LNCaP clone FGC (cell line): ENCODE data around the gene NOX5.

Experiments
- DNase-seq: peaks from one replicate; pipeline ENCODE4 v3.0.0-alpha.2; 2011; ENCODE audit warnings: low read depth
- H3K4me3 ChIP-seq: 2 replicates; pipeline ENCODE4 v1.5.1; 2011; ENCODE audit warnings: mild to moderate bottlenecking, low read depth, low read length, control low read depth
- CTCF ChIP-seq: IDR thresholded peaks from 2 replicates; pipeline ENCODE4 v1.5.1; 2012; ENCODE audit warnings: mild to moderate bottlenecking; ENCODE audit not compliant: control insufficient read depth, insufficient read depth; ENCODE audit errors: extremely low read depth

NOX5 gene

DNA sequence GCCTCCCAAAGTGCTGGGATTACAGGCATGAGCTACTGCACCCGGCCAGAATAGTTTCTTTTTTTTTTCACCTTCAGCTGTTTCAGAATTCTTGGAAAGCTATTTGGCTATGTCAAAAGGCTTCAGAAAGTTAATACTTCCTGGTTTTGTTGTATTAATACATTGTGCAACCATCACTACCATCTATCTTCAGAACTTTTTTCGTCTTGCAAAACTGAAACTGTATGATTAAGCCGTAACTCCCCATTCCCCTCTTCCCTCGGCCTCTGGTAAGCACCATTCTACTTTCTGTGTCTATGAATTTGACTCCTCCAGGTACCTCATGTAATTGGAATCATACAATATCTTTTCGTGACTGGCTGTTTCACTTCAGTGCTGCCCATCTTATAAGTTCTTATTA lies 5.2 kb upstream of the NOX5 start:
- TF ChIP-seq CTCF = no peak
- H3K4me3 ChIP-seq = no peak overlapping the region
- no peak for DNase-seq

- TF ChIP-seq CTCF = no peak
- no peak overlapping the region for H3K4me3 ChIP-seq
- no peak for DNase-seq
Observed at GRCh38 chr15:69011641-69012040, 2.9 kb upstream of the NOX5 start.

DNA sequence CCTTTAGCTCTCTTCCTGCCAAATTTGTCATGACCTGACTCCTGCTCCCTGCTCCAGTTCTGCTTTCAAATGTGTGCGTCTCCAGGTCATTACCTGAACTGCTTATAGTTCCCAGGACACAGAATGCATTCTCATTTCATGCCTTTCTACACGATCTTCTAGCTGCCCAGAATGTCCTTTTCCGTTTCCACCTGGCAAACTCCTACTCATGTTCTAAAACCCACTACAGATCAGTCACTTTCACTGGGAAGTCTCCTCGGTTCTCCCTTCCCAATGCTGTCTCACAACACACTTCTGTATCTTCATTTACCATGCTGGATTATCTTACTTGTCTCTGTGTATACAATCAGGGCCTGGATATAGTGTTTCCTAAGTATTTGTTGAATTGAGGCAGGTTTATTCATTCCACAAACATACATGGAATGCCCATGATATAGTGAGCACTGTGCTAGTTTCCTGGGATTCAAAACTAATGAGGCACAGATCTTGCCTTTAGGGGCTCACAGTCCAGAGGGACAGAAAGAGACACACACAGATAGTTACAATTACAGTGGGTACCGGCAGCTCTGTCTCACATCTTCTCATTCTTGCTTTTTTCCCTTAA lies 1.6 kb upstream of the NOX5 start:
- no peak for DNase-seq
- TF ChIP-seq CTCF = no peak
- no peak overlapping the region for H3K4me3 ChIP-seq

DNA sequence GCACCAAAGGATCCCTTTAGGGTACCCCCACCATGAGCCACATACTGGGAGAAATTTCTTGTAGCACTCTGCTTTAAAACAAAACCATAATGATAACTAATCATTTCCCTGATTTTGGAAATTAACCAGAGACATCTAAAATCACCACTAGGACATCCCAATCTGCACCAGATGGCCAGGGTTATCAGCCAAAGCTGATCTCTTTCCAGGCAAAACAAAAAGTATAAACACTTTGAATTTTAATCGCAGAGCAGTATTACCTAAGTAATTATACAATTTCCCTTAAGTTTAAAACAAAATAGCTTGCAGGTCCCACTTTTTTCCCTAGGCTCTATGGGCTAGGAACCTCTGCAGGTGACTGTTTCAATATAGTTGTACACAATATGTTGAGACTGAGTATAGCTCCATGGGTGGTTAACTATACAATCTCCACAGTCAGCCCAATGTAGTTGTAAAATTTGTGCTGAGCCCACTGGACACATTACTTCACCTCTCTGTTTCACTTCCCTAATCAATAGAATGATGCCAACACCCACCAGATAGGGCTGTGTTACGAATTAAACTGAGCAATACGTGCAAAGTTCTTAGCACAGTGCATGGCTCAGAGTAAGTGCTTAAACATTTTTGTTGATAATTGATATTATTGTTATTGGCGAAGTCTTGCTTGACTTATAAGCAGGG lies 629 bp upstream of the NOX5 start:
- no peak for TF ChIP-seq CTCF
- H3K4me3 ChIP-seq = no peak overlapping the region
- DNase-seq = no peak

GRCh38 chr15:69015591-69015990 lies 1.1 kb downstream of the NOX5 start:
- TF ChIP-seq CTCF = no peak
- no peak for DNase-seq
- H3K4me3 ChIP-seq = no peak overlapping the region

GRCh38 chr15:69016021-69016595 lies 1.6 kb downstream of the NOX5 start:
- H3K4me3 ChIP-seq = no peak overlapping the region
- DNase-seq = no peak
- TF ChIP-seq CTCF = no peak
